ELF-1 (cell line): ENCODE data around the gene ZNF786.
"Not testable (repeated sequence)": the region's sequence is repeated elsewhere in the genome, so short reads cannot be mapped to it uniquely, and the experiment has no call there.

Experiments used
- DNase-seq: peaks from one replicate; pipeline ENCODE4 v3.0.0-alpha.2; 2016; ENCODE audit warnings: low read depth, low spot score

The ZNF786 gene

DNA sequence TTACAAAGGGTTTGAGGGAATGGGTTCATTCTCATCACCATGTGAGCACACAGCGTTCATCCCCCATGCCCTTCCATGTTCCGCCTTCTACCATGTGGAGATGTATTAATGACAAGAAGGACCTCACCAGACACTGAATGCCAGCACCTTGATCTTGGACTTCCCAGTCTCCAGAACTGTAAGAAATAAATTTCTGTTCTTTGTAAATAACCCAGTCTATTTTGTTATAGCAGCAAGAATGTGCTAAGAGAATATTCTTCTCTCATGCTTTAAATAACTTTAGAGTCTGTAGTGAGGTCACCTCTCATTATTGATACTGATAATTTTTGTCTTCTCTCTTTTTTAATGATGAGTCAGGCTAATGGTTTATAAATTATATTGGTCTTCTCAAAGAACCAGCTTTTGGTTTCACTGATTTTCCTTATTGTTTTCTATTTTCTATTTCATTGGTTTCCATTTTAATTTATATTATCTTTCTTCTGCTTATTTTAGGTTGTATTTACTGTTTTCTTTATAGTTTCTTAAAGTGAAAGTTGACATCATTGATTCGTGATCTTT, 59.1 kb downstream of the ZNF786 start:
- no peak for DNase-seq

DNA sequence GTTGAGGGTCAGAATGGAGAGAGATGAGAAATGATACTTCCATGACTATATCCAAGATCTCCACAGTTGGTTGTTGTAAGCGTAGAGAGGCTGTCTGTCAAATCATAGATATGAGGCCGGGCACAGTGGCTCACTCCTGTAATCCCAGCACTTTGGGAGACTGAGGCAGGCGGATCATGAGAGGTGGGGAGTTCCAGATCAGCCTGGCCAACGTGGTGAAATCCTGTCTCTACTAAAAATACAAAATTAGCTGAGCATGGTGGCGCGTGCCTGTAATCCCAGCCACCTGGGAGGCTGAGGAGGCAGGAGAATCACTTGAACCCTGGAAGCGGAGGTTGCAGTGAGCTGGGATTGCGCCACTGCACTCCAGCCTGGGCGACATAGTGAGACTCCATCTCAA, 60.1 kb downstream of the ZNF786 start:
- DNase-seq: not testable (repeated sequence)

GRCh38 chr7:149028346-149029109, 62.0 kb downstream of the ZNF786 start, which contains the start of gene PDIA4:
TSS of gene PDIA4 (minus strand) at chr7:149028505. CDS start at chr7:149028408, 97 bp downstream.
- DNase-seq: peak; percentile 99

GRCh38 chr7:149027611-149028345, 62.7 kb downstream of the ZNF786 start:
- DNase-seq: peak; percentile 38

GRCh38 chr7:149027055-149027454, 63.5 kb downstream of the ZNF786 start:
- DNase-seq: no peak

DNA sequence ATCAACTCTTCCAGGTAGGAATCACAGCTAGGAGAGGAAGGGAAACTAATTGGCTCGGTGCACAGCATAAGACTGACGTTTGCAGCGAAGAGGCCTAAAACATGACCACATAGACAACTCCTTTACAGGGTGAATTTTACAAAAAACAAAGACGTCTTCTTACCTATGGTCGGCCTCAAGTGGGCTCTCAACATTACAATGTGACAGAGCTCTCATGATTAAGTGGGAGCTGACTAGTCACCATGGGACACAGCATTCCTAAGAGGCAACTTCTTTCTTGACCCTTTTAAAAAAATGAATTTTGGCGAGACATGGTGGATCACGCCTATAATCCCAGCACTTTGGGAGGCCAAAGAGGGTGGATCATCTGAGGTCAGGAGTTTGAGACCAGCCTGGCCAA, 66.9 kb downstream of the ZNF786 start:
- DNase-seq: no peak

GRCh38 chr7:149022756-149023360, 67.7 kb downstream of the ZNF786 start:
- DNase-seq: no peak

GRCh38 chr7:149021725-149022062, 68.8 kb downstream of the ZNF786 start:
- DNase-seq: no peak

- DNase-seq: no peak
Observed at GRCh38 chr7:149020483-149020882, 70.0 kb downstream of the ZNF786 start.
